Astrocyte (in vitro differentiated cells and primary cell): ENCODE results near the gene PSTK.

Experiments
- EZH2 ChIP-seq: IDR thresholded peaks from 2 replicates; pipeline ENCODE4 v1.6.1; 2012; ENCODE audit warnings: mild to moderate bottlenecking, low read length, inconsistent platforms; ENCODE audit not compliant: insufficient read depth
- TF ChIP-seq, protein P1 (sequence below): IDR thresholded peaks from 2 replicates; pipeline ENCODE4 v1.5.1; 2011; ENCODE audit warnings: low read depth, mild to moderate bottlenecking, inconsistent platforms, low read length, moderate library complexity; ENCODE audit not compliant: insufficient read depth

DNA sequence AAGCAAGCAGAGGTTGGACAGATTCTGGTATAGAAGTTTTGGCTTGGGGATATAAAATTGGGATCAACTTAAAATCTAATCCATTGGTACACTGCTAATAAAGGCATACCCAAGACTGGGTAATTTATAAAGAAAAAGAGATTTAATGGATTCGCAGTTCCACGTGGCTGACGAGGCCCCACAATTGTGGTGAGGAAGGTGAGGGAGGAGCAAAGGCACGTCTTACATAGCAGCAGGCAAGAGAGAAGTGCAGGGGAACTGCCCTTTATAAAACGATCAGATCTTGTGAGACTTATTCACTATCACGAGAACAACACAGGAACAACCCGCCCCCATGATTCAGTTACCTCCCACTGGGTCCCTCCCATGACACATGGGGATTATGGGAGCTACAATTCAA is 38.3 kb downstream of the PSTK start:
- TF ChIP-seq, protein P1, sequence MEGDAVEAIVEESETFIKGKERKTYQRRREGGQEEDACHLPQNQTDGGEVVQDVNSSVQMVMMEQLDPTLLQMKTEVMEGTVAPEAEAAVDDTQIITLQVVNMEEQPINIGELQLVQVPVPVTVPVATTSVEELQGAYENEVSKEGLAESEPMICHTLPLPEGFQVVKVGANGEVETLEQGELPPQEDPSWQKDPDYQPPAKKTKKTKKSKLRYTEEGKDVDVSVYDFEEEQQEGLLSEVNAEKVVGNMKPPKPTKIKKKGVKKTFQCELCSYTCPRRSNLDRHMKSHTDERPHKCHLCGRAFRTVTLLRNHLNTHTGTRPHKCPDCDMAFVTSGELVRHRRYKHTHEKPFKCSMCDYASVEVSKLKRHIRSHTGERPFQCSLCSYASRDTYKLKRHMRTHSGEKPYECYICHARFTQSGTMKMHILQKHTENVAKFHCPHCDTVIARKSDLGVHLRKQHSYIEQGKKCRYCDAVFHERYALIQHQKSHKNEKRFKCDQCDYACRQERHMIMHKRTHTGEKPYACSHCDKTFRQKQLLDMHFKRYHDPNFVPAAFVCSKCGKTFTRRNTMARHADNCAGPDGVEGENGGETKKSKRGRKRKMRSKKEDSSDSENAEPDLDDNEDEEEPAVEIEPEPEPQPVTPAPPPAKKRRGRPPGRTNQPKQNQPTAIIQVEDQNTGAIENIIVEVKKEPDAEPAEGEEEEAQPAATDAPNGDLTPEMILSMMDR = no peak
- TF ChIP-seq EZH2 = no peak
